Measurements from ENCODE around the gene FAM83D. TPM values are rescaled to one million over a fixed set of nuclear protein-coding genes. Genes with fewer than 3 reads are reported as not detected.

FAM83D gene
- total RNA-seq, 1 experiment from 2014 or later = 48.1 TPM

GRCh38 chr20:38890497-38890818, 35.8 kb upstream of the FAM83D start:
- Histone ChIP-seq H3K23ac (ENCODE audit: insufficient read length, low read depth, low read length) (no peak overlapping the region), H2AFZ (ENCODE audit: low read length) (no peak overlapping the region), H4K91ac (ENCODE audit: insufficient read length, low read depth, low read length) (no peak overlapping the region), H3K4me2 (ENCODE audit: insufficient read depth, insufficient read length, low read length) (no peak overlapping the region), H3K56ac (ENCODE audit: insufficient read length, low read depth, low read length) (no peak overlapping the region), H2BK20ac (ENCODE audit: low read depth, low read length, poor library complexity, severe bottlenecking) (no peak overlapping the region), H2BK15ac (ENCODE audit: low read depth, low read length) (no peak overlapping the region), H4K20me1 (ENCODE audit: control insufficient read depth, insufficient read depth, insufficient read length) (no peaks in the 10 kb centered on the region), H3K9me3 (ENCODE audit: control insufficient read depth, low read depth, low read length) (no peaks in the 10 kb centered on the region), H3K9ac (ENCODE audit: extremely low read depth, insufficient read length, low read length) (no peak overlapping the region), H2BK120ac (ENCODE audit: low read depth, low read length, poor library complexity, severe bottlenecking) (no peak overlapping the region), H2BK12ac (ENCODE audit: insufficient read length, low read depth, low read length) (no peak overlapping the region), H3K18ac (ENCODE audit: insufficient read length, low read depth, low read length) (no peak overlapping the region), H2BK5ac (ENCODE audit: insufficient read length, low read length) (no peak overlapping the region), H3K4ac (ENCODE audit: low read depth, low read length) (no peak overlapping the region), H4K8ac (replicated peaks; ENCODE audit: insufficient read length, low read depth, low read length) (no peak overlapping the region), H3K79me1 (ENCODE audit: insufficient read depth, low read depth, low read length, poor library complexity, severe bottlenecking) (no peaks in the 10 kb centered on the region), H3K79me2 (ENCODE audit: insufficient read depth, low read length) (no peaks in the 10 kb centered on the region), H3T11ph (ENCODE audit: low read length) (no peak overlapping the region), H3K4me1 (ENCODE audit: insufficient read depth, low read length) (peaks cover 3% of the 10 kb centered on the region; the same call in 1 of the 2 replicates), H3K14ac (ENCODE audit: insufficient read depth, low read length) (no peak overlapping the region), H3K27ac (ENCODE audit: insufficient read length, low read depth, low read length) (no peak overlapping the region), H4K5ac (ENCODE audit: insufficient read length, low read depth, low read length) (no peak overlapping the region), H3K23me2 (ENCODE audit: insufficient read length, low read depth, low read length, poor library complexity, severe bottlenecking) (peaks cover 5% of the 10 kb centered on the region), H2AK5ac (ENCODE audit: insufficient read length, low read length) (no peak overlapping the region), H3K27me3 (ENCODE audit: insufficient read depth, low read length) (no peaks in the 10 kb centered on the region)
- Mint-ChIP-seq H3K27ac (no peak overlapping the region), H3K4me1 (peaks cover 18 to 19% of the 10 kb centered on the region in 2 experiments), H3K4me3 (no peak overlapping the region), H3K36me3 (ENCODE audit: insufficient read depth in 1 of 3, low read depth in 3 of 3) (no peaks in the 10 kb centered on the region), H3K9me3 (no peaks in the 10 kb centered on the region), H3K27me3 (ENCODE audit: low read depth) (peaks cover 1% of the 10 kb centered on the region; the same call in 1 of the 2 replicates)
- DNase-seq = no peak
- WGBS (ENCODE audit: extremely low coverage, insufficient read length, low lambda C conversion rate) = no CpG with 5 or more reads among the region's 3 CpGs
- TF ChIP-seq, protein P1, sequence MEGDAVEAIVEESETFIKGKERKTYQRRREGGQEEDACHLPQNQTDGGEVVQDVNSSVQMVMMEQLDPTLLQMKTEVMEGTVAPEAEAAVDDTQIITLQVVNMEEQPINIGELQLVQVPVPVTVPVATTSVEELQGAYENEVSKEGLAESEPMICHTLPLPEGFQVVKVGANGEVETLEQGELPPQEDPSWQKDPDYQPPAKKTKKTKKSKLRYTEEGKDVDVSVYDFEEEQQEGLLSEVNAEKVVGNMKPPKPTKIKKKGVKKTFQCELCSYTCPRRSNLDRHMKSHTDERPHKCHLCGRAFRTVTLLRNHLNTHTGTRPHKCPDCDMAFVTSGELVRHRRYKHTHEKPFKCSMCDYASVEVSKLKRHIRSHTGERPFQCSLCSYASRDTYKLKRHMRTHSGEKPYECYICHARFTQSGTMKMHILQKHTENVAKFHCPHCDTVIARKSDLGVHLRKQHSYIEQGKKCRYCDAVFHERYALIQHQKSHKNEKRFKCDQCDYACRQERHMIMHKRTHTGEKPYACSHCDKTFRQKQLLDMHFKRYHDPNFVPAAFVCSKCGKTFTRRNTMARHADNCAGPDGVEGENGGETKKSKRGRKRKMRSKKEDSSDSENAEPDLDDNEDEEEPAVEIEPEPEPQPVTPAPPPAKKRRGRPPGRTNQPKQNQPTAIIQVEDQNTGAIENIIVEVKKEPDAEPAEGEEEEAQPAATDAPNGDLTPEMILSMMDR (conservative IDR thresholded peaks at IDR 0.05) = no peak
